Cortex of kidney (tissue), 1 donor: ENCODE measurements around the gene PTTG2.
"Not testable (repeated sequence)": the region's sequence is repeated elsewhere in the genome, so short reads cannot be mapped to it uniquely, and the experiment has no call there.

Experiments used
- DNase-seq: peaks from one replicate; lab custom pipeline; 2025; lab: John Stamatoyannopoulos, UW

PTTG2 gene

GRCh38 chr4:37960098-37960497 is at the start of gene PTTG2:
TSS of gene PTTG2 (plus strand) at chr4:37960398. CDS start at chr4:37960435, 37 bp downstream.
- no peak for DNase-seq

- no peak for DNase-seq
These were observed 45.7 kb upstream of the PTTG2 start for GRCh38 chr4:37914539-37914938.

- no peak for DNase-seq
These were observed 42.8 kb upstream of the PTTG2 start for GRCh38 chr4:37917388-37917787.

DNA sequence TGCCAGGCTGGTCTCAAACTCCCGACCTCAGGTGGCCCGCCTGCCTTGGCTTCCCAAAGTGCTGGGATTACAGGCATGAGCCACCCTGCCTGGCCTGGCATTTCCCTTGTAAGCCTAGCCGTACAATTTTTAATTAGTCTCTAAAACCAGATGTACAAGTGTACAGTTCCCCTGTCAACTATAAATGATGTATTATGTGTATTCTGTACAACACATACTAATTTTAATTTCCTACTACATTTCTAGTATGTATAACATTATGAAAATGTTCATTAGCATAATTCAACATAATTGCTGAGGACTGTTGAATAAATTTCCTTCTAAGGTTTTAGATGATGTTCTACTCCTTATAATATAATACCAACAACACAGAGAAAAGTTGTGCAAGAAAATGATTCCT is 41.5 kb upstream of the PTTG2 start:
- no peak for DNase-seq

GRCh38 chr4:37922328-37922727 is 37.9 kb upstream of the PTTG2 start:
- DNase-seq: no peak

DNA sequence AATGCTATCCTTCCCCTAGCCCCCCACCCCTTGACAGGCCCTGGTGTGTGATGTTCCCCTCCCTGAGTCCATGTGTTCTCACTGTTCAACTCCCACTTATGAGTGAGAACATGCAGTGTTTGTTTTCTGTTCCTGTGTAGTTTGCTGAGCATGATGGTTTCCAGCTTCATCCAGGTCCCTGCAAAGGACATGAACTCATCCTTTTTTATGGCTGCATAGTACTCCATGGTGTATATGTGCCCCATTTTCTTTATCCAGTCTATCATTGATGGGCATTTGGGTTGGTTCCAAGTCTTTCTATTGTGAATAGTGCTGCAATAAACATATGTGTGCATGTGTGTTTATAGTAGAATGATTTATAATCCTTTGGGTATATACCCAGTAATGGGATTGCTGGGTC is 37.1 kb upstream of the PTTG2 start:
- not testable (repeated sequence) for DNase-seq

DNA sequence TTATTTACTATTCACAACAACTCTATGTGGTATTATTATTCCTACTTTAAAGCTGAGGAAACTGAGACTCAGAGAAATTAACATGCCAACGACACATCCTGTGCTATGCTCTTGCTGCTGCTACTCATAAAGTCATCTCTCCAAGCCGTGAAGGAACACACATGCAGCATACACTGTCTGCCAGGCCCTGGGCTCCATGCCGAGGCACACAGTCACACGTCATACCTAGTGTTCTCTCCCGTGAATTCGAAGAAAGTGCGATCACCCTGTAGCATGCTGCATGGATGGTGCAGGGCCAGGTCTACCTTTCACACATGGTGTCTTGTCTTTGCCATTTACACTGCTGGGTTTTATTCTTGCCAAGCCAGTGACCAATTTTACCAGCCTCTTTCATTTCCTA is 35.3 kb upstream of the PTTG2 start:
- no peak for DNase-seq

DNA sequence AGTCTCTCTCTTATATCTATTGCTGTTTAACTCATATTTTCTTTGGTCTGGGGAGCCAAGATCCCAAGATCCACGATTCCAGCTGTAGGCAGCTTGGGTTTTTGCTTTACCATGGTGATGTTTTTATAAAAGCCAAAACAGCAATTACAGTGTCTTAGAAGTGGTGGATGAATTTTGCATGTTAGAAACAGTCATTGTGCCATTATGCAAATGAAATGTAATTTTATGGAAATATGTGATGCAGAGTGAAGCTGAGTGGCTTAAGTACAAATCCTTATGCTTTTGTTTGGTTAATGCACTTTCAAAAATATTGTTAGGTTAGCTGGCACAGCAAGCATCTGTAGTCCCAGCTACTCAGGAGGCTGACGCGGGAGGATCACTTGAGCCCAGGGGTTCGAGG is 32.8 kb upstream of the PTTG2 start:
- DNase-seq: no peak

DNA sequence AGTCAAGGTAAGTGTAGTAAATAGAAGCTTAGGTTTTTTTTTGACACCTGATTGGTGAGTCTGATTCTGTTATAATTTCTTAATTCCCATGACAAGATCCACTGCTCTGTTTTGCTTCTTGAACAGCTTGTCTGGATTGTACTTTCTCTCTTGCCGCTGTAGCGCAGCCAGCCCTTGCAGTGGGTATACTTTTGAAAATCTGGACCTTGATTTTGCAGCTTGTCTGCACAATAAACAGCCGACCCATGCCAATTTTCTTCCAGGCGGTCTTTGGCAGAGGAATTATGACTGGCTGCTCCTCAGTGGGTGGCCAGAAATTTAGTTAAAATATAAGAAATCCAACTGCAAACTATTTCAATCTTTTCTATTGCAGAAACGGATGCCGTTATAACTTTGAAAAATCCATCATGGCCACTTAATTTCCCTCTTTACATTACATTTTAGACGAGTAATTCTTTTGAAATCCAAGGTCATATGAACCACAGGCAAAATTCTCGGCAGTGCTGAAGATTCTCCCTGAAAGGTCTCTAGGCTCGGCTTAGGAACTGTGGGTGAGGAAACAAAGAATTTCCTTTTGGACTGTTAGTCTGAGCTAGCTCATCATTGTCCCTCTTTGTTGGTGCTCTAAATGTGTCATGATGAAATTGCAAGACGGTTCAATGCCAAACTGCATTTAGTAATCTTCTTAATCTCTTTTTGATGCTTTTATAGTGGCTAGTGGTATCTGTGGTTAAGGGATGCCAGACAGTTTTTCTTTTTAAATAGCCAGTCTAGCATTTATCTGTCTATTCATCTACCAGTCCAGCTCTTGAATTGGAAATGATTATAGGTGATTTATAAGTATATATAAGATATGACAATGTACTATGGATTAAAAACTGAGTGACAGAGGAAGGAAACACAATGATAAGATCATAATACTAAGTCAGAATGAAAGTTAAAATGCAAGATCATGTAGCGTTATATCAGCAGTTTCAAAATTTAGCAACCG is 31.5 kb upstream of the PTTG2 start:
- DNase-seq: no peak

- no peak for DNase-seq
These were observed 26.1 kb upstream of the PTTG2 start for GRCh38 chr4:37934096-37934495.

GRCh38 chr4:37934609-37935008 is 25.6 kb upstream of the PTTG2 start:
- DNase-seq: no peak

DNA sequence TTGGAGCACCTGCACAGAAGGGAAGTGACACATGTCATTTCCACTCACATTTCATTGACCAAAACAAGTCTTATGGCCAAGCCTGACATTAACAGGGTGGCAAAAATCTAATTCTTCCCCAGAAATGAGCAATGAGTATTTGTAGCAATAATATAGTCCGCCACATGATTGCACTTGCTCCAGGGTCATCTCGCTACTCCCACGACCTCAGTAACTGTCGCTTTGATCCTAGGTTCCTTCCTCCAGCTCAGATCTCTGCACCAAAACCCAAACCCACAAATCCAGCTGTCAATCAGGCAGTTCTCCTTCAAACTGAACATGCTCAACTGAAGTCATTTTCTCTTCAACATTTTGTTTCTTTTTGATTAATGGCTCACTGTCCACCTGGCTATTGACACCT is 25.2 kb upstream of the PTTG2 start:
- DNase-seq: no peak

DNA sequence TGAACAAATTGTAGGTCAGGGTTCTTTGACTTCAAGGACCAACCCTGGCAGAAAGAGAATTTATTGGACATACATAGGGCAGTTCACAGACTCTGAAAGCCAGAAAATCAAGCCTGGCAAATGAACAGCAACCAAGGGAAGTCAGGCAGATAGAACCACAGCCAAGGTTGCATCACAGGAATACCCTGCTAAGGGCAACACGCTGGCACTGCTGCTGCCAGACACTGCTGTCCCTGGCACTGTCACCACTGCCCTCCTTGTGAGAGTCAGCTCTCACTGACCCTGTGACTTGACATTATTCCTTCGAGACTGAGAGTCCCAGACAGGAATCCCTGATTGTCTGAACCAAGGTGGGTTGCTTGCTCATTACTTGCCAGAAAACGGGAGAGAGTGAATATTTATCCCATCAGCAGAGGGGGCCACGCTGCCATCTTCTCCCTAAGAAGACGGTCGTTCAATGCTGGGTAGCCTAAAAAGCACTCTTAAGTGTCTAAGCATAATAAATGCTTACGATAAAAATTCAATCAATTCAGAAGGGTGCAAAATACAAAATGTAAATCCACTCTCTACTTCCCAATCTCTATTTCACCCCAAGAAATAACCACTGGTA is 23.2 kb upstream of the PTTG2 start:
- no peak for DNase-seq

DNA sequence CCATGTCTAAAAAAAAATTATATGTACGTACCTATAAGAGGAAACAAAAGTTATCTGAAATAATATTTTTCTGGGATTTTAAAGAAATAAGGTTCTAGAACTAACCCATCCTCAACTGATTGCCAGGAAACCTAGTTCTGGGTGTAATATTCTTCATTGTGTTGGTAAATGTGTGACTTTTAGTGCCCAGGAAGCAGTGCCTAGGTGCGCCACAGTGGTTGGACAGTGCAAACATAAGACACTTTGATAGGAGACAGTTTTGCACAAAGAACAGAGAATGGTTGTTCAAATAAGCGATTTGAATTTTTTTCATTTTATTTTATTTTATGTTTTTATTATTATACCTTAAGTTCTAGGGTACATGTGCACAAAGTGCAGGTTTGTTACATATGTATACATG is 22.0 kb upstream of the PTTG2 start:
- no peak for DNase-seq

- DNase-seq: no peak
These were observed 13.6 kb upstream of the PTTG2 start for GRCh38 chr4:37946503-37947179.

DNA sequence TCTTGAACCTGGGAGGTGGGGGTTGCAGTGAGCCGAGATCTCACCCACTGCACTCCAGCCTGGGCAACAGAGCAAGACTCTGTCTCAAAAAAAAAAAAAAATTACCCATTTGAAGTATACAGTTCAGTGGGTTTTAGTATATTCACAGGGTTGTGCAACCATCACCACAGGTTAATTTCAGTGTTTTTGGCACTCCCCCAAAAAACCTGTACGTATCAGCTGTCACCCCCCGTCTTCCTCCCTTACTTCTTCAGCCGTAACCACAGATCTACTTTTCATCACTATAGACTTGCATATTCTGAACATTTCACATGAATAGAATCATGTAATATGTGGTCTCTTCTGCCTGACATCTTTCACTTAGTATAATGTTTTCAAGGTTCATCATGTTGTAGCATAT is 11.7 kb upstream of the PTTG2 start:
- DNase-seq: no peak

DNA sequence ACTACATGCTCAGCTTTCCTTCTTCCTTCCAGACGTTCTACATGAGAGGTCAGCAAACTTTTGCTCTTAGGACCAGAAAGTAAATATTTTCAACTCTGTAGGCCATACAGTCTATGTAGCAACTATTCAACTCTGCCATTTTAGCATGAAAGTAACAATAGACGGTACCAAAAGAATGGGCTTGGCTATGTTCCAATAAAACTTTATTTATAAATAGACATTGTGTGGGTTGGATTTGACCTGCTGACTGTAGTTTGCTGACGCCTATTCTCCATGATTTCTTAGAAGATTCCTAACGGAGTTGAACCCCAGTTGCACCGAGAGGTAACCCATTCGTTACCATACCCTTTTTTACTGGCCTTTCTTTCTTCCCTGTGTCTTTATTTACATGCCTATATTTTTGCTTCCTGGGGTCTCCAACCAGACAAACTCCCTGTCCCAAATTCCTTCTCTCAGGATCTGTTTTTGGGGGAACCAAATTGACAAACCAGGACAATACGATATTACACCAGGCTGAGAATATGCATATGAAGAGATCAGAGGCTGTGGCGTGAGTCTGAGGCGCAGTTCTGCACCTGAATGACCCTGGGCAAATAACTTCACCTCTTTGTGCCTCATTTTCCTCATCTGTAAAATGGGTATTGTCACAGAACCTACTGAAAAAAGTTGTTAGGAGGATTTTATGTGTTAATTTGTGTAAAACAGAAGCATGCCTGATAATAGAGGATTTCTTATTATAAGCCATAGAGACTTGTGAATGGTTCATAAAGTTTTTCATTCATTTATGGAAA is 10.4 kb upstream of the PTTG2 start:
- no peak for DNase-seq

- no peak for DNase-seq
These were observed 8.5 kb upstream of the PTTG2 start for GRCh38 chr4:37951461-37952352.

GRCh38 chr4:37953156-37953555 is 7.0 kb upstream of the PTTG2 start:
- DNase-seq: no peak

DNA sequence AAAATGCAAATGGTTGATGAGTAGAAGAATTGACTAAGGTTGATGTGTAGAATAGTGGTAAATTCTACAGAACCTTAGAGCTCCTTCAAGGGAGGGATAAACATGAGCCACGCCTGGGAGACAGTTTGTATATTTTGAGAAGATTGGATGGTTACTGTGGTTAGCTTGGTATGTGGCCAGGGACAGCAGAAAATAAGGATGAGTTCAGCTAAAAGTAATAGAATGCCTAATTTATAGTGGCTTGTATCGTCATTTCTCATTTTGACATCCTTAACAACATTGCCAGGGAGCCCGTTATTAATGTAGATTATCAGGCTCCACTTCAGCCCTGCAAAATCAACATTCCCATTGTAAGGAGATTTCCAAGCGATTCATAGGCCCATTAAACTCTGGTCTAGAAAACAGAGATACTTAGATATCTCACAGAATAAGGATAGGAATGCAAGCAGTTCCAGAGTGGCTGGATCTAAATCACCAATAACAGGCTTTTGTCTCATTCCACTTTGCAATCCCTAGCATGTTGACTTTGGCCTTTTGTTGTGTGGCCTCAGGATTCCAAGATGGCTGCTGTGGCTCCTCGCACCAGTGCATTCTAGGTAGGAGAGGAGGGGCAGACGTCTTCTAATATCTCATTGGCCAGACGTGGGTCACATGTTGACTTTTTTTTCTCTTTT is 6.4 kb upstream of the PTTG2 start:
- no peak for DNase-seq
